Keratinocyte (primary cell): ENCODE results near the gene DEGS2. TPM values are rescaled to one million over a fixed set of nuclear protein-coding genes. Genes with fewer than 3 reads are reported as not detected.

Experiments used
- DNase-seq: peaks from one replicate; pipeline ENCODE4 v3.0.0-alpha.2; 2011; ENCODE audit warnings: low read depth, missing footprints, low spot score
- FAIRE-seq: peaks from 2 replicates; lab custom pipeline; 2011; peaks lifted over from hg19 to GRCh38; lab: Jason Lieb, UNC
- H2AFZ ChIP-seq: 2 replicates; pipeline ENCODE4 v1.6.0; 2012; ENCODE audit warnings: low read length, control low read depth, inconsistent platforms; ENCODE audit not compliant: control insufficient read depth
- H3K27ac ChIP-seq: 2 replicates; pipeline ENCODE4 v1.5.1; 2011; ENCODE audit warnings: low read length; ENCODE audit not compliant: control insufficient read depth, insufficient read depth
- H3K27me3 ChIP-seq: 3 replicates; pipeline ENCODE4 v1.6.0; 2011; ENCODE audit warnings: low read length; ENCODE audit not compliant: control insufficient read depth, insufficient read depth; ENCODE audit errors: extremely low read depth
- H3K36me3 ChIP-seq, 2 experiments: 2 replicates in 1 of 2; 3 replicates in 1 of 2; pipeline ENCODE4 v1.5.1; 2011; ENCODE audit warnings: low read length in 2 of 2, mild to moderate bottlenecking in 1 of 2; ENCODE audit not compliant: control insufficient read depth in 2 of 2, insufficient read depth in 2 of 2; ENCODE audit errors: extremely low read depth in 1 of 2
- H3K4me1 ChIP-seq: 3 replicates; pipeline ENCODE4 v1.5.1; 2011; ENCODE audit warnings: low read length; ENCODE audit not compliant: control insufficient read depth, insufficient read depth; ENCODE audit errors: extremely low read depth
- H3K4me2 ChIP-seq: 3 replicates; pipeline ENCODE4 v1.6.0; 2011; ENCODE audit warnings: low read depth, low read length; ENCODE audit not compliant: control insufficient read depth, insufficient read depth; ENCODE audit errors: extremely low read depth
- H3K4me3 ChIP-seq, 3 experiments: fragments of 200-600 bp in 1 of 3; sonication (generic) in 1 of 3; 2 replicates in 2 of 3; 3 replicates in 1 of 3; pipeline ENCODE4 v1.5.1; 2011 to 2016; ENCODE audit warnings: low read length in 3 of 3, mild to moderate bottlenecking in 3 of 3, control low read depth in 2 of 3, inconsistent platforms in 1 of 3, low read depth in 1 of 3, mixed read lengths in 1 of 3, mixed run types in 1 of 3, moderate library complexity in 1 of 3; ENCODE audit not compliant: control insufficient read depth in 2 of 3, insufficient read depth in 2 of 3; ENCODE audit errors: extremely low read depth in 1 of 3
- H3K79me2 ChIP-seq: 2 replicates; pipeline ENCODE4 v1.6.0; 2012; ENCODE audit warnings: low read length; ENCODE audit not compliant: control insufficient read depth, insufficient read depth
- H3K9ac ChIP-seq: 3 replicates; pipeline ENCODE4 v1.6.0; 2011; ENCODE audit warnings: low read length; ENCODE audit not compliant: control insufficient read depth, insufficient read depth; ENCODE audit errors: extremely low read depth
- H3K9me1 ChIP-seq: 3 replicates; pipeline ENCODE4 v1.6.0; 2011; ENCODE audit warnings: low read length; ENCODE audit not compliant: control insufficient read depth, insufficient read depth; ENCODE audit errors: extremely low read depth
- H3K9me3 ChIP-seq: 2 replicates; pipeline ENCODE4 v1.5.1; 2012; ENCODE audit warnings: low read depth, low read length; ENCODE audit not compliant: control insufficient read depth
- H4K20me1 ChIP-seq: 3 replicates; pipeline ENCODE4 v1.6.0; 2011; ENCODE audit warnings: low read length; ENCODE audit not compliant: control insufficient read depth, insufficient read depth; ENCODE audit errors: extremely low read depth
- EZH2 ChIP-seq: IDR thresholded peaks from one replicate; pipeline ENCODE4 v1.6.1; 2012; ENCODE audit warnings: inconsistent platforms, mild to moderate bottlenecking, low read length, moderate library complexity
- dilution Hi-C: fragments of 300-500 bp; cut with MboI; formaldehyde crosslinking; loops from one replicate; pipeline ENCODE4 v1.7.0; 2020; ENCODE audit warnings: low sequenced_read_pairs; ENCODE audit not compliant: extremely low pct_ligation_motif_present
- polyA plus RNA-seq, 5 experiments: library from polyadenylated mRNA; depleted of rRNA in 3 of 5; stranded (reverse) in 3 of 5; stranded (forward) in 1 of 5; unstranded in 1 of 5; fragments of >200 nt; gene quantifications; 1 replicate in 1 of 5; 2 replicates in 3 of 5; 3 replicates in 1 of 5; pipeline versions ENCODE4 v1.2.1 to v1.2.3, GENCODE V29; 2011 to 2012; ENCODE audit warnings: missing spikeins in 2 of 5, low read depth in 1 of 5, low replicate concordance in 1 of 5
- TF ChIP-seq, protein P1 (sequence below), 3 experiments: IDR thresholded peaks in 1 of 3; conservative IDR thresholded peaks in 1 of 3; optimal IDR thresholded peaks in 1 of 3; 2 replicates in 2 of 3; 3 replicates in 1 of 3; pipeline versions ENCODE3 to v1.5.1; 2011; ENCODE audit warnings: low read length in 3 of 3, mild to moderate bottlenecking in 3 of 3, moderate library complexity in 2 of 3, control low read depth in 1 of 3, inconsistent platforms in 1 of 3; ENCODE audit not compliant: insufficient read depth in 2 of 3; ENCODE audit errors: extremely low read depth in 1 of 3

The DEGS2 gene
- polyA plus RNA-seq, 1 donor (not counting 4 experiments of a cell fraction or from before 2014, with no cell fraction given) = 0.46 TPM

DNA sequence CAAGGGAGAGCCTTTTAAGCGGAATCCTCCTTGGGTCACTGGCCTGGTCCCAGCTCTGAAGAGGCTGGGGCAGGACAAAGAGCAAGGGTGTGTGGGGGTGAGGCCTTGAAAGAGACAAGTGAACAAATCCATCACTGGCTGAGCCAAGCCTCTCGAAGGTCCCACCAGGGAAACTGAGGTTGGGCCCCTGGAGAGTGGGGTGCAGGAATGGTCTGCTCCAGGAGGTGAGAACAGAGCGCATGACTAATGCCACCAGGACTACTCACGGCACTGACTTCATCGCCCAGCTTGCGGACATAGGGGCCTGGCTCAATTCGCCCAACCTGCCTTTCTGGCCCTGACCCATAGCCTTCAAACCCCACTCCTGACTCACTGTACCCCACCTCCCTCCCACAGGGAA lies 19.2 kb upstream of the DEGS2 start:
- Histone ChIP-seq H3K4me1 (no peaks in the 10 kb centered on the region), H3K9me3 (no peaks in the 10 kb centered on the region), H2AFZ (no peak overlapping the region), H3K9ac (no peak overlapping the region), H3K79me2 (no peaks in the 10 kb centered on the region), H3K27ac (no peak overlapping the region), H3K36me3 (no peaks in the 10 kb centered on the region), H3K4me3 (no peak overlapping the region), H4K20me1 (no peaks in the 10 kb centered on the region), H3K4me2 (no peak overlapping the region), H3K9me1 (no peaks in the 10 kb centered on the region), H3K27me3 (peaks cover 4% of the 10 kb centered on the region)
- dilution Hi-C loops = no loop called here
- FAIRE-seq = no peak
- TF ChIP-seq, protein P1, sequence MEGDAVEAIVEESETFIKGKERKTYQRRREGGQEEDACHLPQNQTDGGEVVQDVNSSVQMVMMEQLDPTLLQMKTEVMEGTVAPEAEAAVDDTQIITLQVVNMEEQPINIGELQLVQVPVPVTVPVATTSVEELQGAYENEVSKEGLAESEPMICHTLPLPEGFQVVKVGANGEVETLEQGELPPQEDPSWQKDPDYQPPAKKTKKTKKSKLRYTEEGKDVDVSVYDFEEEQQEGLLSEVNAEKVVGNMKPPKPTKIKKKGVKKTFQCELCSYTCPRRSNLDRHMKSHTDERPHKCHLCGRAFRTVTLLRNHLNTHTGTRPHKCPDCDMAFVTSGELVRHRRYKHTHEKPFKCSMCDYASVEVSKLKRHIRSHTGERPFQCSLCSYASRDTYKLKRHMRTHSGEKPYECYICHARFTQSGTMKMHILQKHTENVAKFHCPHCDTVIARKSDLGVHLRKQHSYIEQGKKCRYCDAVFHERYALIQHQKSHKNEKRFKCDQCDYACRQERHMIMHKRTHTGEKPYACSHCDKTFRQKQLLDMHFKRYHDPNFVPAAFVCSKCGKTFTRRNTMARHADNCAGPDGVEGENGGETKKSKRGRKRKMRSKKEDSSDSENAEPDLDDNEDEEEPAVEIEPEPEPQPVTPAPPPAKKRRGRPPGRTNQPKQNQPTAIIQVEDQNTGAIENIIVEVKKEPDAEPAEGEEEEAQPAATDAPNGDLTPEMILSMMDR (optimal IDR thresholded peaks at IDR 0.05 in 1 of 3, IDR thresholded peaks at IDR 0.05 in 1 of 3, conservative IDR thresholded peaks at IDR 0.05 in 1 of 3; ENCODE audit: extremely low read depth in 1 of 3, insufficient read depth in 2 of 3, low read length in 3 of 3) = no peak
- no peak for TF ChIP-seq EZH2
- DNase-seq = no peak

GRCh38 chr14:100176811-100177327 lies 17.4 kb upstream of the DEGS2 start:
- H3K4me3 ChIP-seq = no peak overlapping the region
- dilution Hi-C loops = no loop called here
- no peak overlapping the region for H3K27ac ChIP-seq
- no peaks in the 10 kb centered on the region for H3K36me3 ChIP-seq
- no peaks in the 10 kb centered on the region for H4K20me1 ChIP-seq
- no peak overlapping the region for H3K4me2 ChIP-seq
- no peak overlapping the region for H2AFZ ChIP-seq
- H3K4me1 ChIP-seq = no peaks in the 10 kb centered on the region
- no peaks in the 10 kb centered on the region for H3K9me3 ChIP-seq
- no peaks in the 10 kb centered on the region for H3K9me1 ChIP-seq
- no peak for FAIRE-seq
- H3K9ac ChIP-seq = no peak overlapping the region
- no peak for DNase-seq
- peaks cover 10% of the 10 kb centered on the region for H3K27me3 ChIP-seq
- TF ChIP-seq, protein P1 (optimal IDR thresholded peaks at IDR 0.05 in 1 of 3, IDR thresholded peaks at IDR 0.05 in 1 of 3, conservative IDR thresholded peaks at IDR 0.05 in 1 of 3; ENCODE audit: extremely low read depth in 1 of 3, insufficient read depth in 2 of 3, low read length in 3 of 3) = no peak
- no peak for TF ChIP-seq EZH2
- H3K79me2 ChIP-seq = no peaks in the 10 kb centered on the region
